ENCODE data around the gene HERC6.

- TF ChIP-seq CTCF (conservative IDR thresholded peaks at IDR 0.05) (no peak), EZH2 (IDR thresholded peaks at IDR 0.05; ENCODE audit: low read depth) (no peak)
These were observed 17.9 kb upstream of the HERC6 start for GRCh38 chr4:88360791-88361190.
